ENCODE data around the gene BMP7.

BMP7 gene

GRCh38 chr20:57255183-57255582 is 11.3 kb downstream of the BMP7 start:
- H3K4me1 ChIP-seq (ENCODE audit: insufficient read depth, insufficient read length) = peaks cover 11% of the 10 kb centered on the region

GRCh38 chr20:57252559-57253162 is 13.8 kb downstream of the BMP7 start:
- Histone ChIP-seq H3K4me3 (ENCODE audit: insufficient read length, low read depth) (no peak overlapping the region), H3K27me3 (ENCODE audit: insufficient read depth, insufficient read length) (no peaks in the 10 kb centered on the region), H3K9me3 (ENCODE audit: insufficient read depth, low read length) (no peaks in the 10 kb centered on the region), H3K36me3 (ENCODE audit: insufficient read depth, insufficient read length, low read length) (no peaks in the 10 kb centered on the region), H3K9ac (ENCODE audit: insufficient read length, low read depth) (no peak overlapping the region), H3K4me1 (ENCODE audit: insufficient read depth, insufficient read length) (peaks cover 11% of the 10 kb centered on the region)
- no peak for DNase-seq (ENCODE audit: low read depth, low spot score)
- TF ChIP-seq ZNF274 (IDR thresholded peaks at IDR 0.05; ENCODE audit: low read depth, low read length) = no peak
- no peak for TF ChIP-seq SUZ12 (IDR thresholded peaks at IDR 0.05; ENCODE audit: extremely low read depth, insufficient read depth, insufficient read length)

More at GRCh38 chr20:57255183-57255582, 11.3 kb downstream of the BMP7 start:
- H3K9me3 ChIP-seq (ENCODE audit: insufficient read depth, low read length) = no peaks in the 10 kb centered on the region
- TF ChIP-seq SUZ12 (IDR thresholded peaks at IDR 0.05; ENCODE audit: extremely low read depth, insufficient read depth, insufficient read length) (no peak), ZNF274 (IDR thresholded peaks at IDR 0.05; ENCODE audit: low read depth, low read length) (no peak), YY1 (IDR thresholded peaks at IDR 0.05; ENCODE audit: insufficient read depth, insufficient read length) (no peak)
- no peaks in the 10 kb centered on the region for H3K36me3 ChIP-seq (ENCODE audit: insufficient read depth, insufficient read length, low read length)
- no peak overlapping the region for H3K9ac ChIP-seq (ENCODE audit: insufficient read length, low read depth)
- DNase-seq (ENCODE audit: low read depth, low spot score) = no peak
- H3K4me3 ChIP-seq (ENCODE audit: insufficient read length, low read depth) = no peak overlapping the region
- H3K27me3 ChIP-seq (ENCODE audit: insufficient read depth, insufficient read length) = no peaks in the 10 kb centered on the region

- no peaks in the 10 kb centered on the region for H3K36me3 ChIP-seq (ENCODE audit: insufficient read depth, insufficient read length, low read length)
- H3K9ac ChIP-seq (ENCODE audit: insufficient read length, low read depth) = no peak overlapping the region
- no peaks in the 10 kb centered on the region for H3K9me3 ChIP-seq (ENCODE audit: insufficient read depth, low read length)
- H3K4me1 ChIP-seq (ENCODE audit: insufficient read depth, insufficient read length) = peaks cover 11% of the 10 kb centered on the region
- no peak overlapping the region for H3K4me3 ChIP-seq (ENCODE audit: insufficient read length, low read depth)
- no peak for DNase-seq (ENCODE audit: low read depth, low spot score)
- TF ChIP-seq YY1 (IDR thresholded peaks at IDR 0.05; ENCODE audit: insufficient read depth, insufficient read length) = no peak
- TF ChIP-seq ZNF274 (IDR thresholded peaks at IDR 0.05; ENCODE audit: low read depth, low read length) = no peak
- no peak for TF ChIP-seq SUZ12 (IDR thresholded peaks at IDR 0.05; ENCODE audit: extremely low read depth, insufficient read depth, insufficient read length)
- H3K27me3 ChIP-seq (ENCODE audit: insufficient read depth, insufficient read length) = no peaks in the 10 kb centered on the region
Measured at GRCh38 chr20:57251949-57252348, 14.5 kb downstream of the BMP7 start.

GRCh38 chr20:57251344-57251743 is 15.1 kb downstream of the BMP7 start:
- Histone ChIP-seq H3K9ac (ENCODE audit: insufficient read length, low read depth) (no peak overlapping the region), H3K4me3 (ENCODE audit: insufficient read length, low read depth) (no peak overlapping the region)
- DNase-seq (ENCODE audit: low read depth, low spot score) = no peak

GRCh38 chr20:57250607-57251343 is 15.7 kb downstream of the BMP7 start:
- no peaks in the 10 kb centered on the region for H3K27me3 ChIP-seq (ENCODE audit: insufficient read depth, insufficient read length)
- no peaks in the 10 kb centered on the region for H3K36me3 ChIP-seq (ENCODE audit: insufficient read depth, insufficient read length, low read length)
- H3K4me1 ChIP-seq (ENCODE audit: insufficient read depth, insufficient read length) = peaks cover 7% of the 10 kb centered on the region
- no peak overlapping the region for H3K4me3 ChIP-seq (ENCODE audit: insufficient read length, low read depth)
- TF ChIP-seq YY1 (IDR thresholded peaks at IDR 0.05; ENCODE audit: insufficient read depth, insufficient read length) (no peak), SUZ12 (IDR thresholded peaks at IDR 0.05; ENCODE audit: extremely low read depth, insufficient read depth, insufficient read length) (no peak), ZNF274 (IDR thresholded peaks at IDR 0.05; ENCODE audit: low read depth, low read length) (no peak)
- DNase-seq (ENCODE audit: low read depth, low spot score) = no peak
- H3K9ac ChIP-seq (ENCODE audit: insufficient read length, low read depth) = no peak overlapping the region
- H3K9me3 ChIP-seq (ENCODE audit: insufficient read depth, low read length) = no peaks in the 10 kb centered on the region

More at GRCh38 chr20:57251344-57251743, 15.1 kb downstream of the BMP7 start:
- TF ChIP-seq ZNF274 (IDR thresholded peaks at IDR 0.05; ENCODE audit: low read depth, low read length) (no peak), SUZ12 (IDR thresholded peaks at IDR 0.05; ENCODE audit: extremely low read depth, insufficient read depth, insufficient read length) (no peak), YY1 (IDR thresholded peaks at IDR 0.05; ENCODE audit: insufficient read depth, insufficient read length) (no peak)
- peaks cover 11% of the 10 kb centered on the region for H3K4me1 ChIP-seq (ENCODE audit: insufficient read depth, insufficient read length)
- H3K27me3 ChIP-seq (ENCODE audit: insufficient read depth, insufficient read length) = no peaks in the 10 kb centered on the region
- H3K9me3 ChIP-seq (ENCODE audit: insufficient read depth, low read length) = no peaks in the 10 kb centered on the region
- no peaks in the 10 kb centered on the region for H3K36me3 ChIP-seq (ENCODE audit: insufficient read depth, insufficient read length, low read length)

GRCh38 chr20:57249772-57250171 is 16.7 kb downstream of the BMP7 start:
- Histone ChIP-seq H3K36me3 (ENCODE audit: insufficient read depth, insufficient read length, low read length) (no peaks in the 10 kb centered on the region), H3K27me3 (ENCODE audit: insufficient read depth, insufficient read length) (no peaks in the 10 kb centered on the region), H3K9me3 (ENCODE audit: insufficient read depth, low read length) (no peaks in the 10 kb centered on the region), H3K9ac (ENCODE audit: insufficient read length, low read depth) (no peak overlapping the region), H3K4me1 (ENCODE audit: insufficient read depth, insufficient read length) (peaks cover 8% of the 10 kb centered on the region), H3K4me3 (ENCODE audit: insufficient read length, low read depth) (no peak overlapping the region)
- no peak for DNase-seq (ENCODE audit: low read depth, low spot score)
- TF ChIP-seq SUZ12 (IDR thresholded peaks at IDR 0.05; ENCODE audit: extremely low read depth, insufficient read depth, insufficient read length) (no peak), ZNF274 (IDR thresholded peaks at IDR 0.05; ENCODE audit: low read depth, low read length) (no peak), YY1 (IDR thresholded peaks at IDR 0.05; ENCODE audit: insufficient read depth, insufficient read length) (no peak)

- TF ChIP-seq ZNF274 (IDR thresholded peaks at IDR 0.05; ENCODE audit: low read depth, low read length) (no peak), YY1 (IDR thresholded peaks at IDR 0.05; ENCODE audit: insufficient read depth, insufficient read length) (no peak), SUZ12 (IDR thresholded peaks at IDR 0.05; ENCODE audit: extremely low read depth, insufficient read depth, insufficient read length) (no peak)
- Histone ChIP-seq H3K9me3 (ENCODE audit: insufficient read depth, low read length) (no peaks in the 10 kb centered on the region), H3K9ac (ENCODE audit: insufficient read length, low read depth) (no peak overlapping the region), H3K36me3 (ENCODE audit: insufficient read depth, insufficient read length, low read length) (no peaks in the 10 kb centered on the region), H3K4me1 (ENCODE audit: insufficient read depth, insufficient read length) (peaks cover 14% of the 10 kb centered on the region), H3K27me3 (ENCODE audit: insufficient read depth, insufficient read length) (no peaks in the 10 kb centered on the region), H3K4me3 (ENCODE audit: insufficient read length, low read depth) (no peak overlapping the region)
- DNase-seq (ENCODE audit: low read depth, low spot score) = no peak
Measured at GRCh38 chr20:57249073-57249472, 17.4 kb downstream of the BMP7 start.
